ENCODE results near the gene DYNLT1.
"Not testable (repeated sequence)": the region's sequence is repeated elsewhere in the genome, so short reads cannot be mapped to it uniquely, and the experiment has no call there.

Gene DYNLT1

DNA sequence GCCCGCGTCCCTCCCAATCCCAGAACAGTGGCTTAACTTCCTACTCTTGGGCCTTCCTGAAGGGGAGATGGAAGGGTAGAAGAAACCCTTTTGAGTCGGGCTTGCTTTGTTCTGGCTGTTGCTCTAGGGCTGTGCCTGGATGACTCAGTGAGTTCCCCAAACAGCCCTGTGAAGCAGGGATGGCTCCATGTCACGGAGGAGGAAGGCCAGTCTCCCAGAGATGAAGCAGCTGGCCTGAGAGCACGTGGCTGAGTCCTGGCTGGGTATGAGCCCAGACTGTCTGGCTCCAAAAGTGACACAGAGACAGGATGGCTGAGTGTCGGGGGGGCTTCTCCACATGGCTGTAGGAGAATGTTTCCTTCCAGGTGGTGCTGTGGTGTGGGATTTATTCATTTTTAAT is 10.0 kb upstream of the DYNLT1 start:
- no peak for DNase-seq (ENCODE audit: low read depth)
- TF ChIP-seq, protein P1, sequence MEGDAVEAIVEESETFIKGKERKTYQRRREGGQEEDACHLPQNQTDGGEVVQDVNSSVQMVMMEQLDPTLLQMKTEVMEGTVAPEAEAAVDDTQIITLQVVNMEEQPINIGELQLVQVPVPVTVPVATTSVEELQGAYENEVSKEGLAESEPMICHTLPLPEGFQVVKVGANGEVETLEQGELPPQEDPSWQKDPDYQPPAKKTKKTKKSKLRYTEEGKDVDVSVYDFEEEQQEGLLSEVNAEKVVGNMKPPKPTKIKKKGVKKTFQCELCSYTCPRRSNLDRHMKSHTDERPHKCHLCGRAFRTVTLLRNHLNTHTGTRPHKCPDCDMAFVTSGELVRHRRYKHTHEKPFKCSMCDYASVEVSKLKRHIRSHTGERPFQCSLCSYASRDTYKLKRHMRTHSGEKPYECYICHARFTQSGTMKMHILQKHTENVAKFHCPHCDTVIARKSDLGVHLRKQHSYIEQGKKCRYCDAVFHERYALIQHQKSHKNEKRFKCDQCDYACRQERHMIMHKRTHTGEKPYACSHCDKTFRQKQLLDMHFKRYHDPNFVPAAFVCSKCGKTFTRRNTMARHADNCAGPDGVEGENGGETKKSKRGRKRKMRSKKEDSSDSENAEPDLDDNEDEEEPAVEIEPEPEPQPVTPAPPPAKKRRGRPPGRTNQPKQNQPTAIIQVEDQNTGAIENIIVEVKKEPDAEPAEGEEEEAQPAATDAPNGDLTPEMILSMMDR (IDR thresholded peaks at IDR 0.05; ENCODE audit: low read depth, low read length, missing control alignments) = no peak
- no peak overlapping the region for H3K4me3 ChIP-seq (ENCODE audit: low read depth, low read length)

DNA sequence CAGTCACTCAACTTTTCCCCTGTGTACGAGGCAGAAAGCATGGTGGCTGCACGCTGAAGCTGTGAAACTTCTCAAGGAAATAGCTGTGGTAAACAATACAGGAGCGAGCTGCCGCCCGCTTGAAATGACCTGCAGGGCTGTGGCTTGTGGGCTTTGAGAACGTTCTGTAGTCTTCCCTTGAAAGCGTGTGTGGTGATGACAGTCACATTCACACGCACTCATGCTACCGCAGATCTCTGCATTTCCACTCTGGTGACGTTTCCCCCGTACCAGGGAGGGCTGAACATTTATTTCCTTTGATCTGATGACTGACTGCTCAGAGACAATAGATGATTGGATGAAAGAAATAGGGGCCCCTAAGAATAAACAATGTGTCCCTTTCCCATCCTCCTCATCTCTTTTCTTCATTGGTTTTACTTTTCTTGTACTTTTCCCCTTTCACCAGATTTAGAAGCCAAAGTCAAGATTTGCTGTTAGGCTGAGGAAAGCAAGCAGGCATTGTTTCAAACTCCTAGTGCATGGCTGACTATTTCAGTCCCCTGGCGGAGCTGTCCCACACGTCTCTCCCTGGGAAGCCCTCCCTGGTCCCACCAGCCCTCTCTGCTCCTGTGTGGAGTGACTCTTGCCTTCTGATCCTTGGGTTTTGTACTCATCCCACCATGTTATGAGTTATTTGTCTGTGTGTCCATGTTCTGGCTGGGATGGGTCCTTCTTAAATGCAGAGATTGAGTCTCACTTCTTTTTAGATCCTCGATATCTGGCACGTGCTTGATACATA is 9.2 kb upstream of the DYNLT1 start:
- TF ChIP-seq, protein P1 (IDR thresholded peaks at IDR 0.05; ENCODE audit: low read depth, low read length, missing control alignments) = no peak
- no peak overlapping the region for H3K4me3 ChIP-seq (ENCODE audit: low read depth, low read length)
- peak; percentile 68 for DNase-seq (ENCODE audit: low read depth)

DNA sequence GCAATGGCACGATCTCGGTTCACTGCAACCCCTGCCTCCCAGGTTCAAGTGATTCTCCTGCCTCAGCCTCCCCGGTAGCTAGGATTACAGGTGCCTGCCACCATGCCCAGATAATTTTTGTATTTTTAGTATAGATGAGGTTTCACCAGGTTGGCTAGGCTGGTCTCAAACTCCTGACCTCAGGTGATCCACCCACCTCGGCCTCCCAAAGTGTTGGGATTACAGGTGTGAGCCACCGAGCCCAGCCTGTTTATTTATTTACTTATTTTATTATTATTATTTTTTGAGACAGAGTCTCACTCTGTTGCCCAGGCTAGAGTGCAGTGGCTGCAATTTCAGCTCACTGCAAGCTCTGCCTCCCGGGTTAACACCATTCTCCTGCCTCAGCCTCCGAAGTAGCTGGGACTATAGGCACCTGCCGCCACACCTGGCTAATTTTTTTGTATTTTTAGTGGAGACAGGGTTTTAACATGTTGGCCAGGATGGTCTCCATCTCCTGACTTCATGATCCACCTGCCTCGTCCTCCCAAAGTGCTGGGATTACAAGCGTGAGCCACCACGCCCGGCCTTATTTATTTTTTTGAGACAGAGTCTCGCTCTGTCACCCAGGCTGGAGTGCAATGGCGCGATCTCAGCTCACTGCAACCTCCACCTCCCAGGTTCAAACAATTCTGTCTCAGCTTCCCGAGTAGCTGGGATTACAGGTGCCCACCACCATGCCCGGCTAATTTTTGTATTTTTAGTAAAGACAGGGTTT is 7.6 kb upstream of the DYNLT1 start:
- not testable (repeated sequence) for DNase-seq (ENCODE audit: low read depth); H3K4me3 ChIP-seq (ENCODE audit: low read depth, low read length)

DNA sequence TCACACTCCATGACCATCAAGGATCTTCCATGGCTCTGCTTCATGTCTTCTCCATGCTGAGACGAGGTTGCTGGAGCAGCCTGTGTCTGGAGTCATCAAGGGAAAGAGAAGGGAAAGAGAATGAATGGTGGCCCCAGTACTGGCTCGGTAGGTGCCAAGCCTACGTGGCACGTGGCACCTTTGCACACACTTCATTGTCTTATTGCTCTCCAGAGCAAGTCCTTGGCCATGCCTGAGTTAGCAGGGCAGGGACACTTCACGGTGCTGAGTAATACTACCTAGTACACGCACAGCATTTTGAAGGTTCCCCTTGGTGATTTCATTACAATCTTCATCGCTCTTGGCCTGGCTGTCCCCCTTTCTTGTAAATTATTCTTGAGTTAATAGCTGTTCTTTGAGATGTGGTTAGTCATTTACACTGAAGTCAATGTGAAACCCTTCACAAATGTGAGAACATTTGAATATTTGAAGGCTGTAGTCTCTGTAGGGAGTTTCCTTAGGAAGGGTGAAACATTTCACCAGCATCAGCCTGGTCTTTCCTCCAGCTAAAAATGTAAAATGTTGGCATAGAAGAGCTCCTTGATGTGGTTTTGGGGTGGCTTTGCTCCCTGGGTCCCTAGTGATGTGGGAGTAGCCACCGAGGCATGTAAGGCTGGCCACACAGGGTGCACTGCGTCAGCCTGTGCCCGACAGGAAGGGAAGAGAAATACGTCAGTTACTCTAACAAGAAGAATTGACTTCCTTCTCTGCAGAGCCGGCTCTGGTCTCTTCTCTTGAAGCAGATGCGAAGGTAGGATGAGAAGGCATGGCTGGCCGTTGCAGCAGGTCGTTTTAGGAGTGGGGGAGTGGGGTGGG is 5.0 kb upstream of the DYNLT1 start, which contains the start of gene SYTL3:
Gene SYTL3, plus strand, starts transcription at position 766 of the 855 bp plus-strand sequence. CDS start 13,215 bp downstream, outside the sequence.
- TF ChIP-seq, protein P1 (IDR thresholded peaks at IDR 0.05; ENCODE audit: low read depth, low read length, missing control alignments) = no peak
- H3K4me3 ChIP-seq (ENCODE audit: low read depth, low read length) = peak within 1 kb of the TSS; percentile 9
- peak; percentile 49 for DNase-seq (ENCODE audit: low read depth)

DNA sequence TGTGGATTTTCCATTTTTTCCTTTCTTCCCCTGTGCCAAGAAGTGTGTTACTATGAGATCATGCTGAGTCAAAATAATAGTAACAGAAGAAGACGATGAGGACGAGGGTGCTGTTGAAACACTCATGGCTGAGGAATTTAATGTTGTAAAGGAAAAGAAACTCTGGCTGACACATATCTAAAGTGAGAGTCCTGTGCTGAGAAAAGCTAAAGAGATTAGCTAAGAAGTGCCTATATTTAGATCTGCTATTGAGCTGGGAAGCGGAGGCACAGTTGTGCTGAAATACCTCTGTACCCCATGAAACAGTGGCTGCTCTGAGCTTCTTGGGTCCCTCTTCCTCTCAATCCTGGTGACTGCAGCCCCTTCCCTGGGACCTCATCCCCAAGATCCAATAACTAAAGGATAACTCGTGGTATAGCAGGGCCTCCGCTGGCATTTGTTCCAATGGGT is 4.2 kb upstream of the DYNLT1 start:
- H3K4me3 ChIP-seq (ENCODE audit: low read depth, low read length) = peak overlapping the region; percentile 9; the same call in 1 of the 2 replicates
- DNase-seq (ENCODE audit: low read depth) = peak; percentile 72
- TF ChIP-seq, protein P1 (IDR thresholded peaks at IDR 0.05; ENCODE audit: low read depth, low read length, missing control alignments) = no peak

DNA sequence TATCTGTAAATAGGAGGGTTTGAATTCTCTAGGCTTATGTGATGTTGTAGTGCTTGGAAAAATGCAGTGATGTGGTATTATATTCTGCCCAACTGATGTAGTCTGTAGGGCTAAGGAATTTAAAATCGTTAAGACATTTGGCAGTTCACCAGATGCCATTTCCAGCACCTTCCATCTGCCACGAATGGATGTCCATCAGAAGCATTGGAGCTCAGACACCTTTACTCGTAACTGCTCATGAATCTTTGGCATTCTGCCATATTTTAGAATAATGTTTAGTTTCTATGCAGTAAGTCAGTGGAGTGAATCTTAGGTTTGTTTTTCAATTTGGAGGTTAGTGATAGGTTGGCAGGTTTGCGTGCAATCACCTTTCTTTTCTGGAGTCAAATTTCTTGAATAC is 3.0 kb upstream of the DYNLT1 start:
- TF ChIP-seq, protein P1 (IDR thresholded peaks at IDR 0.05; ENCODE audit: low read depth, low read length, missing control alignments) = no peak
- DNase-seq (ENCODE audit: low read depth) = no peak
- H3K4me3 ChIP-seq (ENCODE audit: low read depth, low read length) = no peak overlapping the region
